Left colon (tissue), 2 donors: ENCODE results near the gene NRXN3. TPM values are rescaled to one million over a fixed set of nuclear protein-coding genes. Genes with fewer than 3 reads are reported as not detected.

Source experiments
- ATAC-seq: fragments of 200-7000 bp; cut with Tn5 transposase; one replicate; pipeline ENCODE4 v1.9.1; 2020; ENCODE audit warnings: mild to moderate bottlenecking, moderate library complexity
- DNase-seq, 2 donors: peaks; one replicate each; pipeline ENCODE4 v3.0.0-alpha.2; 2020
- intact Hi-C, 2 donors: fragments of 100-400 bp; cut with DNase I in 1 of 2; cut with micrococcal nuclease in 1 of 2; formaldehyde crosslinking; loops; one replicate each; pipeline versions ENCODE4 v1.11.2 to v1.14.0; 2022; cut with DNase I, micrococcal nuclease
- long read RNA-seq: library from polyadenylated mRNA; unstranded; transcript quantifications from one replicate; pipeline ENCODE4 v2.0.0, GENCODE V29; 2021
- total RNA-seq, 2 donors: library from RNA; stranded (reverse); fragmentation: NEBNext Ultra II Directional; extraction: Animal tissue kit (Norgen Biotek cat#: 25700); gene quantifications; one replicate each; pipeline ENCODE4 v1.2.1, GENCODE V29; 2021
- donor health status: DM: no; HTN: no; CAD: no.
- donor health status: DM: yes; HTN: yes; CAD: no.

Gene NRXN3
- total RNA-seq, result 1 to 10 TPM; 1.8 to 5.6 TPM
- long read RNA-seq, partial matches to known transcripts, result 0 of 1 reads
- long read RNA-seq, other reads (novel, unspliced or antisense), result 1 of 1 reads

DNA sequence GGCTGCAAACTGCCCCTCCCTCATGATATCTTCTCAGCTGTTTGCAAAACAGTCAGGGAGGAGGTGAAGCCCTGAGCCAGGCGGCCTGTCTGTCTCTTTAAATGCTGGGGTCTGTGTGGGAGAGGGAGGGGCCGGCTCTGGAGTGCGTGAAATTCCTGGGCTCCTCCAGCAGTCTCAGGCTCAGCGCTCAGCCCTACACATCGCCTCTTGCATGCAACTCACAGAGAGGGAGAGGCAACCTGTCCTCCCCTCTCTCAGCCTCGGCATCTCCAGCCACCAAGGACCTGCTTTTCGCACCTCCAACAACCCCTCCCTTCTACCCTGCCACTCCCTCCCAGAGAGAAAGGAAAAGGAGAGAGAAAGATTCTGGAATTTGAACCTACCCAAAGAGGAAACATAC, at the start of gene NRXN3:
NRXN3 (plus strand) TSS at position 171 of the 400 bp plus-strand sequence. CDS start 72,721 bp downstream, outside the sequence.
- peak; percentile 62 for ATAC-seq
- intact Hi-C loops, result no loop called here
- DNase-seq, result peak in 1 of 2 donors; percentile 9

DNA sequence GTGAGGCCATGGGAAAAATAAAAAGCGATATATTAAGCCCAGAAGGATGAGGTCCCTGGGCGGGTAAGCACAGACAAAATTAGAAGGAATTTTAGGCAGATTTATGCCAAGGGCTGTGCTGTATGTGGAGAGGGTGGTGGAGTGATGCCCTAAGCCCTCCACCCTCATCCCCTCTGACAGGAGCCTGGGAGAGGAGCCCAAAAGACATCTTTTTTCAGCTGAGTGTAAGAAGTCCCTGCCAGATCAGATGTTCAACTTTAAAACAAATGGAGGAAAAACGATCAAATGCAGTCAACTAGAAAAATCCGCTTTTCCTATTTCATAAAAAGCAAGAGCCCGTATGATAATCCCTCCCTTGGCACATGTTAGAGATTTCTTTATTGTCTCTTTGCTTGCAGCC, 47.7 kb upstream of the NRXN3 start:
- DNase-seq (no peak), ATAC-seq (no peak)
- intact Hi-C loops, result no loop called here

GRCh38 chr14:78123650-78124253, 46.4 kb upstream of the NRXN3 start:
- intact Hi-C loops, result no loop called here
- no peak for DNase-seq
- ATAC-seq, result no peak

GRCh38 chr14:78127961-78128360, 42.2 kb upstream of the NRXN3 start:
- DNase-seq, result no peak
- intact Hi-C loops, result no loop called here
- ATAC-seq, result no peak

DNA sequence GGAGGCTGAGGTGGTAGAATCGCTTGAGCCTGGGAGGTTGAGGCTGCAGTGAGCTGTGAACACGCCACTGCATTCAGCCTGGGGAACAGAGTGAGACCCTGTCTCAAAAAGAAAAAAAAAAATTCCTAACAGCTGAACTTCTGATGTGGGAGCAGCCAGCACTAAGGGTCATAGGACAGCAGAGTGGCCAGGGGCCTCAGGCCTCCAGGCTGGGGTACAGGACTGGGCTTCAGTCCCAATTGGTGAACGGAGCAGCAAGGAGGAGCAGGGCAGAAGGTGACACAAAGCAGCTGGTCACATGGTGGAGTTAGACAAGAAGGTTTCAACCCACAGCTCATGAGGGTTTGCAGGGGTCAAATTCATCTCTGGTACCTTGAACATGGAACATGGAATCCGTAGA, 40.8 kb upstream of the NRXN3 start:
- ATAC-seq (no peak), DNase-seq (no peak)
- intact Hi-C loops, result no loop called here

DNA sequence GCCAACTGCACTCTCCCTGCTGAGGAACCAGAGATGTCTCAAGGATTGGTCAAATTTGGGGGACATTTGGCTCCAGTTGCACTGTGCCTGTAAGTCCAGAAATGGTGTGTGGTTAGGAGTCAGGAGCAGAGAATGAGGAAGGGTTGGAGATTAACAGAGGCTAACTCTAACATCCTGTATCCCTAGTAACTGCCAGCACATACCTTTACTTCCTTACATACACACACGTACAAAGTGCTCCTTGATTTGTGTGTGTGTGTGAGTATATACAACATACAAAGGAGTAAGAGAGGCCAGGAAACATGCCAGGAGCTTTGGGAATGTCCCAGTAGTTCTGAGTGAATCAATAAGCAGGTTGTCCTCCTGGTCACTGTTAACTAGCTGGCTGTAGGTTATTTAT, 39.8 kb upstream of the NRXN3 start:
- DNase-seq (no peak), ATAC-seq (no peak)
- intact Hi-C loops, result no loop called here

GRCh38 chr14:78131201-78131600, 39.0 kb upstream of the NRXN3 start:
- ATAC-seq (no peak), DNase-seq (no peak)
- intact Hi-C loops, result no loop called here

DNA sequence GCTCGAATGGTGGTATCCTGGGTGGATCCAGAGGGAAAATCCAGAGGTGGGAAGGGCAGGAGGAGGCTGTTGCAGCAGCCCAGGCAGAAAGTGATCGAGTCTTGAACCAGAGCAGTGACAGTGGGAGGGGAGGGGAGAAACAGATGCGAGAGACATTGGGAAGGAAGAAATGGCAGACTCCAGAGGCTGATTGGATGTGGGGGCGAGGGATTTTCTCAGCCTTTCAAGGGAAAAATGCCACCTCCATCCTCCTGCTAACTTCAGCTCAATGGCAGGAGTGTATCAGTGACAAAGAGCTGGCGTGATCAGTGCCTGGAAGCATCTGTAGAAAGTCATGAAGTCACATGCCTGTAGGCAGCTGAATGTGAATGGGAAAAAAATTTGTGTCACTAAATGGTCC, 38.6 kb upstream of the NRXN3 start:
- no peak for DNase-seq
- no peak for ATAC-seq
- intact Hi-C loops, result no loop called here

GRCh38 chr14:78135450-78135891, 34.7 kb upstream of the NRXN3 start:
- DNase-seq, result no peak
- intact Hi-C loops, result no loop called here
- ATAC-seq, result no peak

GRCh38 chr14:78136695-78137094, 33.5 kb upstream of the NRXN3 start:
- intact Hi-C loops, result no loop called here
- no peak for DNase-seq
- no peak for ATAC-seq

- intact Hi-C loops, result no loop called here
- DNase-seq, result no peak
- no peak for ATAC-seq
Measured at GRCh38 chr14:78141590-78141989, 28.6 kb upstream of the NRXN3 start.

DNA sequence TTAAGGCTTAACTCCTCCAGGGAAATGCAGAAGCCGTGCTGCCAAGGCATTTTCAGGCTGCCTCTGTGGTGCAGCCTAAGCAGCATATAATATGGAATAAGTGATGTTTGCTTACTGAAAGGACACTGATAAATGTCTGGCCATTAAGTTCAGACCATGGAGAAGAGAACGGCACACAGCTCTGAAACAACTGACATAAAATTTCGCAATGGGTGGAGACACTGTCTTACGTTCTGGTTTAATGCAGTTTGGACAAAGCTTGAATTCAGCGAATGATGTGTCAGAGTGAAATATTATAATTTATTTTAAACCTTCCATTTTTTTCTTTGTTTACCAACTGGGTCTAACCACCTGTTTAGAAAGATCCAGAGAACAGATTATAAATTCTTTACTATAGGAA, 27.2 kb upstream of the NRXN3 start:
- no peak for DNase-seq
- no peak for ATAC-seq
- intact Hi-C loops, result no loop called here

DNA sequence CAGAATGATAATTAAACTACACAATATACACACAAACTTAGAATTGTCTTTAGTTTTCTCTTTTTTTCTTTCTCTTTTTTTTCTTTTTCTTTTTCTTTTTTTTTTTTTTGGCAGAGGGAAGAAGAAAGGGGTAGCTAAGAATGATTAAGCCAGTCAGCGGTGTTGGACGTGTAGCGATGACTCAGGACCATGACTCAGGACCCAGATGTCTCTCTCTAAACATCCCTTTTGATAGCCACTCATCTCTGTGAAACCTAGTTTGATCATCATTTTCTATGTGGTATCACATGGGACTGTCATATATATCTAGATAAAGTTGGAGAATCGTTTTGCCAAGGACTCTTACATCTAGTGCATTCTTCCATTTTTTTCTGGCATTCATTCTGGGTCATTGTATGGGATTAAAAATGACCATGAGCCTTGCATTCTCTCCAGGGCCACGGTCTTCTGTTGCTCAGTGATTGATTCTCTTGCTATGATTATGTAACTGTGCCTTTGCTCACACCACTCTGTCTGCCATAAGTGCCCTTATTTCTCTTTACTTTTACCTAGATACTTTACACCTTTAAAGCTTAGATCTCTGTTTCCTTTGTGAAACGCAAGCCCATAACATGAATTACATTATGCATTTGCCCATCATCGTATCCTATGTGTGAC, 26.6 kb upstream of the NRXN3 start:
- ATAC-seq (no peak), DNase-seq (no peak)
- intact Hi-C loops, result no loop called here

- ATAC-seq (no peak), DNase-seq (no peak)
- intact Hi-C loops, result no loop called here
Measured at GRCh38 chr14:78152201-78153063, 17.7 kb upstream of the NRXN3 start.

DNA sequence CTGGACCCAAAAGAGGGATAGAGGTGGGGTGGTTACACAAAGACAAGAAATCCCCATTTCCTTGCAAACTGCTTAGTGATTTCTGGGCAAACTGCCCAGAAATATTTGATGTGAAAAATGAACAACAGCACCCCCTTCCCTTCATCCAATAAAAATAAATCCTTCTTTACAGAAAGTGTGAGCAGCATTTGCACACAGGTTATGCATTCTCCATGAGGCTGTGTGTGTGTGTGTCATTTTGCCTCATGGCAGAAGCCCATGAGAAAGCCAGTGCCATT, 17.2 kb upstream of the NRXN3 start:
- no peak for ATAC-seq
- intact Hi-C loops, result no loop called here
- no peak for DNase-seq

DNA sequence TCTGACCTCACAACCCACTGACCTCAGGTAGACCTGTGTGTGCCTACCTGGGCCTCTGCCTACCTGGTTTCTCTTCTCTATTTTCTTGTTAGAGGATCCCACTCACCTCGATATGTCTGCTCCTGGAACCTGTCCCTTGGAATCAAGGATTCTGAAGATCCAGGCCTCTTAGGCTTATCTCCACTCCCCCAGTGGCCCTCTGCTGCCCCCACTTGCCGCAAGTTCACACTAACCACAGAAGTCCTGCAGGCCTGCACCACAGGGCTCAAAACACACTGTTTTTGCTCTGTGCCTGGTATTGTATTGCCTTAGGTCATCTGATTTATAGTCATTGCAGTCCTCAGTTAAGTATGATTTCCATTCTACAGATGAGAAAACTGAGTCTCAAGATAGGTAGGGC, 15.3 kb upstream of the NRXN3 start:
- DNase-seq (no peak), ATAC-seq (no peak)
- intact Hi-C loops, result no loop called here

- ATAC-seq (no peak), DNase-seq (no peak)
- intact Hi-C loops, result no loop called here
Measured at GRCh38 chr14:78156196-78156595, 14.0 kb upstream of the NRXN3 start.

DNA sequence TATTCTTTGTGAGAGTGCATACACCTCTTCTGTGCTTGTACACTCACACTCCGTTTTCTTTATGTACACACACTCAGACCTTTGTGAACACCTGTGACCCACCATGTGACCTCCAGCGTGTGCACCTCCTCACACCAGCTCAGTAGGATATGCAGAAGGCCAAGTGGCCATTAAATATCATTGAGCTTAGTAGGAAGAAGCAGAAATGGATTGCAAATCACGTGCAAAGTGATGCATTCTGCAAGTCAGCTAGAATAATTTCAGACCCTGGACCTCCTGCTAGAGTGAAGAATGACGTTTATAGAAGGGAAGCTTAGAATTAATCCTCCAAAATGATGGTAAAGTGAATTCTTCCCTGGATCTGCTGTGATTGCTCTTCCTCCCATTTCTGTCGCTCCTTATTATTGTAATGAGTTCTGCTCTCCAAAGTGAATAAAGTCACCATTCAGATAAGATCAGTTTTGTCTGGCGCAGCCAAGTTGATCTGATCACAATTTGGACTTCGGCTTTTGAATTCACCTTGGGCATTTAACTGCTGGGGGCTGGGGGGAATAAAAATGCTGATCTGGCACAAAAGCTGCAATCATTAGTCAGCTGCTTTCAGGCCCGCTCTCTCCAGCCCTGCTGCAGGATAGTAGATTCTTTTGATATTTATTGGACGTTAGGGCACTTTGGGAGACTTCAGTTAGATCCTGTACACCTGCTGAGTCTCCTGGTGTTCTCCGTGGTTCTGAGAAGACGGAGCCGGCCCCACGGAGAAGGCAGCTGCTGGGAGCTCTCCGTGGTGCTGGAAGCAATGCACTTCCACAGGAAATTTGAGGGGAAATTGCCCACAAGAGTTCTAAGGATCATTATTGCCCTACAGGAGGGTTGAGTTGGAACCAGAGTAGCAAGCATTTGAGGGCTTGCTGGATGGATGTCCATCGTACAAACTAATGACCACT, 12.4 kb upstream of the NRXN3 start:
- intact Hi-C loops, result no loop called here
- no peak for ATAC-seq
- DNase-seq, result peak in 1 of 2 donors; percentile 34

- DNase-seq (no peak), ATAC-seq (no peak)
- intact Hi-C loops, result no loop called here
Measured at GRCh38 chr14:78162202-78162601, 8.0 kb upstream of the NRXN3 start.
